ENCODE data around the gene GOLPH3.
"Not testable (repeated sequence)": the region's sequence is repeated elsewhere in the genome, so short reads cannot be mapped to it uniquely, and the experiment has no call there.

Gene GOLPH3

DNA sequence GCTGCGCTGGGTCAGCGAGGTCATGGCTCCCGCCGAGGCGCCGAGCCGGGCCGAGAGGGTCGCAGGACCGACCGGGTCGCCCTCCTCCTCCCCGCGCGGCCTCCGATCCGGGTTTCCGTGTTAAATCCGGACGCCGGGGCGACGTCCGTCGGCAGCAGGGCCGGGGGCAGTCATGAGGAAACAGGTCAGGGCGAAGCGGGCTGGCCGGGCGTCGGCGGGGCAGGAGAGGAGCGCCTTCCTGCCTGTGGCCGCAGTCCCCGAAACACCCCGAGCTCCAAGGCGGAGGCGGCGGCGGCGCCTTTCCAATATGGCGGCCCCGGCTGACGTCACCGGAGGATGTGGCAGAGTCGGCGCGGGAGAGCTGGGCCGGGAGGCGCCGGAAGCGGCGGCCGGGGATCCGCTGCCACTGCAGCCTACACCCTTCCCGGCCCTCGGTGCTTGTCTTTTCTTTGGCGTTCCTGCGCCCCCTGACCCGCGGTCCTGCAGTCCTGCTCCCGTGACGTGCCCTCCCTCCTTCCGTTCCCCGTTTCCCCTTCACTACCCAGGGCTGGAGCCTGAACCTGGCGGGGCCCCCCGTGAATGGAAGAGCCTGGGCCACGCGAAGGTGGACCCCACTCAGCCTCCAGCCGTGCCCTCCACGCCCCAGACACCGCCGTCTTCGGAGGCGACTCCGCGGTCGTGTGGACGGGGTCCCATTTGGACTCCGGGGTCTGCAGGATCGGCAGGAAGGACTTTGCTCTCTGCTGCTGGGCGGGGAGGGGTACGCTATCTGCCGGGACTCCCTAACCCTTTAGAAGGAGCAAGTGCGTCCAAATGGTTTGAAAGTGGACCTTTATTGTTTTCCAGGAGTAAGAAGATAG, at the start of gene GOLPH3:
TSS of gene GOLPH3 (minus strand) at position 309 of the 860 bp plus-strand sequence. CDS start at position 24, 285 bp downstream.
- DNase-seq = peak; percentile 89

- DNase-seq = no peak
Measured at GRCh38 chr5:32222723-32223470, 48.8 kb upstream of the GOLPH3 start.

GRCh38 chr5:32217886-32218396, 43.8 kb upstream of the GOLPH3 start:
- peak; percentile 92 for DNase-seq

GRCh38 chr5:32214344-32214743, 40.2 kb upstream of the GOLPH3 start:
- DNase-seq = not testable (repeated sequence)

DNA sequence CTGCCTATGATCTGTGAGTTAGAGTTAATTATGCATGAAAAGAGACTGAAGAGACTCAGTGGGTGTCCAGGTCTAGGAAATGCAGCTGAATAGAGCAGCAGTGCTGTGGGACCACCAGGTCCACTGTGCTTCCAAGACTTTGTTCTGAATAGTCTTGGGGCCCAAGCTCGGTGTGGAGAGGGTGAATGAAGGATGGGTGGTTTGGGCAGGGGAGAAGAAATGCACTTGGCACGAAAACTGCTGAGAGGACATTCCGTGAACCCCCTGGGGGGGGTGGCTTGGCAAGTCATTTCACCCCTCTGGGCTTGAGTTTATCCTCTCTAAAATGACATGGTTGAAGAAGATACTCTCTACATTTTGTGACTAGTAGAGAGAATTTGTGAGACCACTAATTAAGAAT, 36.0 kb upstream of the GOLPH3 start:
- no peak for DNase-seq

DNA sequence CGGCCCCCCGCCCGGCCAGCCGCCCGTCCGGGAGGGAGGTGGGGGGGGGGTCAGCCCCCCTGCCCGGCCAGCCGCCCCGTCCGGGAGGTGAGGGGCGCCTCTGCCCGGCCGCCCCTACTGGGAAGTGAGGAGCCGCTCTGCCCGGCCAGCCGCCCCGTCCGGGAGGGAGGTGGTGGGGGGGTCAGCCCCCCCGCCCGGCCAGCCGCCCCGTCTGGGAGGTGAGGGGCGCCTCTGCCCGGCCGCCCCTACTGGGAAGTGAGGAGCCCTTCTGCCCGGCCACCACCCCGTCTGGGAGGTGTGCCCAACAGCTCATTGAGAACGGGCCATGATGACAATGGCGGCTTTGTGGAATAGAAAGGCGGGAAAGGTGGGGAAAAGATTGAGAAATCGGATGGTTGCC, 34.7 kb upstream of the GOLPH3 start:
- not testable (repeated sequence) for DNase-seq

DNA sequence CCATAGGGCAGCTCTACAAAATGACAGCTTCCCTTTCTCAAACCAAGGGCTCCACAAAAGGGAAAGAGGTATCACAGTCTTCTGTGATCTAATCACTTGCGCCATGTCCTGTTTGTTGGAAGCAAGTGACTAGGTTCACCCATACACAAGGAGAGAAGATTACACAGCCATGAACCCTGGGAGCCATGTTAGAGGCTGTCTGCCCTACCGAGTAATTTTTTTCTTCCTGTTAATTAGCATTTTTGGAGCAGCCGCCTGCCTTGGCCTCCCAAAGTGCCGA, 33.2 kb upstream of the GOLPH3 start:
- DNase-seq = no peak

DNA sequence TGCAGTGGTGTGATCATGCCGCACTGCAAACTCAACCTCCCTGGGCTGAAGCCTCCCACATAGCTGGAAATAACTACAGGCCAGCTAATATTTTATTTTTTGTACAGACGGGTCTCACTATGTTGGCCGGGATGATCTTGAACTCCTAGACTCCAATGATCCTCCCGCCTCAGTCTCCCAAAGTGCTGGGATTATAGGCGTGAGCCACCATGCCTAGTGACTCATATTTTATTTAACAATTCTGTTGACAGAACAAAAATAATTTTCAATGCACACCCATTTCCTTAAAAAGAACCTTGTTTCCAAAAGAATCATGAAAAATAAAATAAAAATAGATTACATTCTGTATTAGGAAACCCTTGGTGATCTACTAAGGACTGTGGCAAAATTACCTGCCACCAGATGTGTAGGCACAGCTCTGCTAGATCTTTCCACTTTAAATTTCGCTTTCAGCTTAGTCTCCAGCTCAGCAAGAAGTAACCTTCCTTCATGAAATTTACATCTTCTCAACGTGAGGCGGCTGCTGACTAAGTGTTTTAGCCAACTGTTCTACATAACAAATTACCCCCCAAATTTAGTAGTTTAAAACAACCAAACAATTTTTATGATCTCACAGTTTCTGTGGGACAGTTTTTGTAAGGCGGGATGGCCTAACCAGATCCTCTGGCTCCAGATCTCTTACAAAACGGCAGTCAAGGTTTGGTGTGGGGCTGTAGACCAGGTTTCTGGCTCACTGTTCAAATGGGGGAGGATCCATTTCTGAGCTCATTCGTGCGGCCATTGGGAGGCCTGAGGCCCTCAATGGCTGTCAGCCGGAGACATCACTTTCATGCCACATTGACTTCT, 32.6 kb upstream of the GOLPH3 start:
- DNase-seq = no peak

DNA sequence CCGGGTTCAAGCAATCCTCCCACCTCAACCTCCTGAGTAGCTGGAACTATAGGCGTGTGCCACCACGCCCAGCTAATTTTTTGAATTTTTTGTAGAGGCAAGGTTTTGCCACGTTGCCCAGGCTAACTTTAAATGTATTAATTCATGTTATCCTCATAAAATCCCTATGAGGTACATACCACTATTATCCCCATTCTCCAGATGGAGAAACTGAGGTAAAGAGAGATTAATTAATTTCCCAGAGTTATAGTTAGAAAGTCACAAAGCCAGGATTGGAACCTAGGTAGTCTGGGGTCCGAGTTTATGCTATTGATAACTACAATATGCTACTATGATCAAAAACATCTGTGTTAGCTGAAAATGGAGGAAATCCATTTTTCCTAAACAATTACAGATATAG, 31.9 kb upstream of the GOLPH3 start:
- DNase-seq = no peak

- no peak for DNase-seq
Measured at GRCh38 chr5:32202394-32202793, 28.3 kb upstream of the GOLPH3 start.

GRCh38 chr5:32201122-32201753, 27.1 kb upstream of the GOLPH3 start:
- DNase-seq = no peak

- DNase-seq = no peak
Measured at GRCh38 chr5:32197032-32197431, 22.9 kb upstream of the GOLPH3 start.

DNA sequence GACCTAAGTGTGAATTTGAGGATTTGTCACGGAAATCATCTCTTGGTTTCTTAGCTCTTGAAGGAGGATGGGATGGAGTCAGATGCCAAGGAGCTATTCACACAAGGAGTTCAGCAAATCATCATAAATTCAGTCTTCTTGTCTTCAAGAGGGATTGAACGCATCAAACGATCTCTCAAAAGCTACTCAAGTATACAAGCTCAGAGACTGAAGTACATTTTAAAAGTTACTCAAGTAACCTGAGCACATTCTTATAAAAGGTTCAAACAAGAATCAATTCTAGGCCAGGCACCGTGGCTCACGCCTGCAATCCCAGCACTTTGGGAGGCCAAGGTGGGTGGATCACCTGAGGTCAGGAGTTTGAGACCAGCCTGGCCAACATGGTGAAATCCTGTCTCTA, 21.1 kb upstream of the GOLPH3 start:
- no peak for DNase-seq

- DNase-seq = peak; percentile 40
Measured at GRCh38 chr5:32193591-32193990, 19.5 kb upstream of the GOLPH3 start.

- DNase-seq = no peak
Measured at GRCh38 chr5:32190095-32190494, 16.0 kb upstream of the GOLPH3 start.

DNA sequence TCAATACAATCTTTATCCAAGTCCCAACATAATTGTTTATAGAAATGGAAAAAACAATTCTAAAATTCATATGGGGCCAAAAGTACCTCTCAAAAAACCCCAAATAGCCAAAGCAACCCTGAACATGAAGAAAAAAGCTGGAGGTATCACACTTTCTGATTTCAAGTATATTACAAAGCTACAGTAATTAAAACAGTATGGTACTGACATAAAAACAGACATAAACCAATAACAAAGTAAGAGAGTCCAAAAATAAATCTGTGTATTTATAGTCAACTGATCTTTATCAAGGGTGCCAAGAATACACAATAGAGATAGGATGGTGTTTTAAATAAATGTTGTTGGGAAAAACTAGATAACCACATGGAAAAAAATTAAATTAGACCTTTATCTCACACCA, 13.6 kb upstream of the GOLPH3 start:
- no peak for DNase-seq

DNA sequence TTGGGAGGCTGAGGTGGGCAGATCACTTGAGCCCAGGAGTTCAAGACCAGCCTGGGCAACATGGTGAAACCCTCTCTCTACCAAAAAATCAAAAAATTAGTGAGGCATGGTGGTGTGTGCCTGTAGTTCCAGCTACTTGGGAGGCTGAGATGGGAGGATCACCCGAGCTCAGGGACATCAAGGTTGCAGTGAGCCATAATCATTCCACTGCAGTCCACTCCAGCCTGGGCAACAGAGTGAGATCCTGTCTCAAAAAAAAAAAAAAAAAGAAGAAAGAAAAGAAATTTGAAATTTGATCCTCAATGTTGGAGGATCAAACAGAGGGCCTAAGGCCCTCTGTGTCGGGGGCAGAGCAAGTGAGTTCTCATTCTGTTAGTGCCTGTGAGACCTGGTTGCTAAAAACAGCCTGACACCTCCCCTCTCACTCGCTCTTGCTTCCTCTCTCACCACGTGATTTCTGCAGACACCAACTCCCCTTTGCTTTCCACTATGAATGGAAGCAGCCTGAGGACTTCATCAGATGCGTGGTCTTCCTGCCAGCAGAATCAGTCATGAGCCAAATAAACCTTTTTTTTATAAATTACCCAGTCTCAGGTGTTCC, 8.4 kb upstream of the GOLPH3 start:
- DNase-seq = no peak

DNA sequence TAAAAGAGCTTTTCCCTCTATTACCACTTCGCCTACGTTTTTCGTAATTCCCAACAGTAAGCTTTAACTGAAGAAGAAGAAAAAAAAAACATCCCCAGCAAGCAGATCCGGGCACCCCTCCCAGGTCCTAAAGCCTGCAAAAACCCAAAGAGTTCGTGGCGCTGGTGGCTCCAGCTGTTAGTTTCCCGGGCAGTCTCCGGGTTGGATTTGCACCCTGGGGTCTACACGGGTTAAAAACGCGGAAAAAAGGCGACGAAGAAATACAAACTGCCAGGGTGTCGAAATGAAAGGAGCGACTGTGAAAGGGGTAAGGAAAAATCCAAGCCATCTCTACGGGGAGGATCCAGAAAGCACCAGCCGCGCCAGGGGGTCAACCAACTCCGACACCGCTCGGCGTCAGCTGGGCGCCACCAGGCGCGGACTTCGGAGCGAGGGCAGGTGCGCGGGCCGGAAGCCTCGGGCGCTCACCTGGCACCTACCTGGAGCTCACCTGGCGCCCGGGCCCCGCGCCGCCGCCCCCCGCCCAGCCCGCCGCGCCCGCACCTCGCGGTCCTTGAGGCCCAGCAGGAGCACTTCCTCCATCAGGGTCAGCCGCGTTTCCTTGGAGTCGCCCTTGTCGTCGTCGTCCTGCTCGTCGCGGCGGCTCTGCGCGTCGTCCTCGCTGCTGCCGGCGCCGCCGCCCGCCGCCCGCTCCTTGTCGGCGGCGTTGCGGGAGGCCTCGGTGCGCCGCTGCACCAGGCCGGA, 680 bp downstream of the GOLPH3 start:
- peak; percentile 63 for DNase-seq

- peak; percentile 3 for DNase-seq
Measured at GRCh38 chr5:32172923-32173266, 1.2 kb downstream of the GOLPH3 start.

- DNase-seq = peak; percentile 30
Measured at GRCh38 chr5:32172186-32172911, 1.8 kb downstream of the GOLPH3 start.

All from RPMI8226 (cell line).